Activated CD8-positive, alpha-beta T cell treated with anti-CD3 and anti-CD28 coated beads for 36 hours (primary cell): ENCODE data around the gene PCSK5. TPM values are rescaled to one million over a fixed set of nuclear protein-coding genes. Genes with fewer than 3 reads are reported as not detected.

Experiments
- ATAC-seq: fragments of 200-7000 bp; cut with Tn5 transposase; one replicate; pipeline ENCODE4 v1.10.0; 2021; ENCODE audit warnings: mild to moderate bottlenecking, moderate library complexity
- CTCF ChIA-PET: fragments of 350-600 bp; sonication (Branson Sonifier 250); formaldehyde crosslinking; loops from one replicate; lab custom pipeline; 2021; ENCODE audit warnings: antibody characterized with exemption; lab: Charles Lee
- POLR2A ChIA-PET: fragments of 350-600 bp; sonication (Branson Sonifier 250); formaldehyde crosslinking; loops from one replicate; lab custom pipeline; 2021; ENCODE audit warnings: antibody characterized with exemption; lab: Charles Lee
- DNase-seq: peaks from one replicate; pipeline ENCODE4 v3.0.0-alpha.2; 2020
- H3K27ac Mint-ChIP-seq: one replicate; pipeline ENCODE4 v1.8.0; 2021; ENCODE audit warnings: mild to moderate bottlenecking, mixed read lengths
- H3K27me3 Mint-ChIP-seq: one replicate; pipeline ENCODE4 v1.8.0; 2021; ENCODE audit warnings: mixed read lengths
- H3K36me3 Mint-ChIP-seq: one replicate; pipeline ENCODE4 v1.8.0; 2021; ENCODE audit warnings: low read depth, mixed read lengths
- H3K4me1 Mint-ChIP-seq: one replicate; pipeline ENCODE4 v1.8.0; 2021; ENCODE audit warnings: low read depth, mixed read lengths
- H3K4me3 Mint-ChIP-seq: one replicate; pipeline ENCODE4 v1.8.0; 2021; ENCODE audit warnings: mild to moderate bottlenecking, moderate library complexity, mixed read lengths
- H3K9me3 Mint-ChIP-seq: one replicate; pipeline ENCODE4 v1.8.0; 2021; ENCODE audit warnings: mixed read lengths
- intact Hi-C: fragments of 100-400 bp; cut with micrococcal nuclease; formaldehyde crosslinking; loops from one replicate; pipeline ENCODE4 v1.10.0; 2022
- total RNA-seq, 2 experiments: library from RNA; stranded (reverse); gene quantifications; one replicate each; pipeline ENCODE4 v1.2.3, GENCODE V29; 2021
- TF ChIP-seq, protein P1 (sequence below): fragments of 200-600 bp; IDR thresholded peaks from one replicate; pipeline ENCODE4 v1.8.0; 2022; ENCODE audit warnings: antibody characterized with exemption, mild to moderate bottlenecking

Gene PCSK5
- total RNA-seq, 2 experiments from 2014 or later = 4.7 to 5.2 TPM

DNA sequence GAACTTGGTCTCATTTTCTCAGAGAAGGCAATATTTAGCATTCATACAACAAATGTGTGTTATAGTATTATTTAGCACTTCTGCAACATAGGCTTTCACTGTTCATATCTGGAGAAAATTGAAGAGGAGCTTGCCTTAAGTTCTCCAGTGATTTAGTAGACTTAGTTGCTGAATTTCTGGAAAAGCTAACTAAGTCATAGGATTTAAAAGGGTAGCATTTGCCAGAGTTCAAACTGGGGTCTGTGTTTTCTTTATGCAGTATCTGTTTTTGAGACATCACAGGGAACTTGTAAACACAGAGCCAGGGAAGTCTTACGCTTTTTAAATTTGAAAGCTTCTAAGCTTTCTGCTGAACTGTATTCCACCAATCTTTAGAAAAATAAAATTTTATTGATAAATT, 8.7 kb upstream of the PCSK5 start:
- H3K9me3 Mint-ChIP-seq = no peaks in the 10 kb centered on the region
- DNase-seq (no peak), ATAC-seq (no peak)
- CTCF ChIA-PET = no interaction called here
- no peak overlapping the region for H3K4me3 Mint-ChIP-seq
- no peaks in the 10 kb centered on the region for H3K36me3 Mint-ChIP-seq
- intact Hi-C loops = no loop called here
- TF ChIP-seq, protein P1, sequence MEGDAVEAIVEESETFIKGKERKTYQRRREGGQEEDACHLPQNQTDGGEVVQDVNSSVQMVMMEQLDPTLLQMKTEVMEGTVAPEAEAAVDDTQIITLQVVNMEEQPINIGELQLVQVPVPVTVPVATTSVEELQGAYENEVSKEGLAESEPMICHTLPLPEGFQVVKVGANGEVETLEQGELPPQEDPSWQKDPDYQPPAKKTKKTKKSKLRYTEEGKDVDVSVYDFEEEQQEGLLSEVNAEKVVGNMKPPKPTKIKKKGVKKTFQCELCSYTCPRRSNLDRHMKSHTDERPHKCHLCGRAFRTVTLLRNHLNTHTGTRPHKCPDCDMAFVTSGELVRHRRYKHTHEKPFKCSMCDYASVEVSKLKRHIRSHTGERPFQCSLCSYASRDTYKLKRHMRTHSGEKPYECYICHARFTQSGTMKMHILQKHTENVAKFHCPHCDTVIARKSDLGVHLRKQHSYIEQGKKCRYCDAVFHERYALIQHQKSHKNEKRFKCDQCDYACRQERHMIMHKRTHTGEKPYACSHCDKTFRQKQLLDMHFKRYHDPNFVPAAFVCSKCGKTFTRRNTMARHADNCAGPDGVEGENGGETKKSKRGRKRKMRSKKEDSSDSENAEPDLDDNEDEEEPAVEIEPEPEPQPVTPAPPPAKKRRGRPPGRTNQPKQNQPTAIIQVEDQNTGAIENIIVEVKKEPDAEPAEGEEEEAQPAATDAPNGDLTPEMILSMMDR = no peak
- H3K27ac Mint-ChIP-seq = no peak overlapping the region
- no peaks in the 10 kb centered on the region for H3K27me3 Mint-ChIP-seq
- peaks cover 3% of the 10 kb centered on the region for H3K4me1 Mint-ChIP-seq
- POLR2A ChIA-PET = no interaction called here

DNA sequence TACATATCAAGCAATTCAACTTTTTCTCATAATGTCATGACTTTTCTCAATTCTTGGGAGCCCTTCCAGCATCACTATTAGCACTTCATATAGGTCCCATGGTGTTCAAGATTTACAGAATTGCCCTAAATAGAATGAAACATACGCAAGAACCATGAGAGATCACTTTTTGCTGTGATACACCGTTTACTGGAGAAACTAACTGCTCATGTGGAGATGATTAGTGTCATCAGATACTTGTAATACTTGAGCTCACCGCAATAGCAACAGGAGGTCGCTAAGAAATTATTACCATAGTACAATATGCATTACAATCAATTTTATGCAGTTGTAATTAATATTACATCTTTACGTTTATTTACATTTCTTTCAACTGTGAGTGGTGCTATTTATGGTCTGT, 4.8 kb upstream of the PCSK5 start:
- DNase-seq (no peak), ATAC-seq (no peak)
- intact Hi-C loops = no loop called here
- H3K9me3 Mint-ChIP-seq = no peaks in the 10 kb centered on the region
- TF ChIP-seq, protein P1 = no peak
- no peak overlapping the region for H3K27ac Mint-ChIP-seq
- H3K4me3 Mint-ChIP-seq = no peak overlapping the region
- no peaks in the 10 kb centered on the region for H3K36me3 Mint-ChIP-seq
- peaks cover 16% of the 10 kb centered on the region for H3K4me1 Mint-ChIP-seq
- H3K27me3 Mint-ChIP-seq = no peaks in the 10 kb centered on the region
- POLR2A ChIA-PET = no interaction called here
- CTCF ChIA-PET = interaction anchor here (0.8 kb wide), 1 partner anchor 19 kb away, joined by 3 read pairs; no protein-coding TSS in a partner anchor

DNA sequence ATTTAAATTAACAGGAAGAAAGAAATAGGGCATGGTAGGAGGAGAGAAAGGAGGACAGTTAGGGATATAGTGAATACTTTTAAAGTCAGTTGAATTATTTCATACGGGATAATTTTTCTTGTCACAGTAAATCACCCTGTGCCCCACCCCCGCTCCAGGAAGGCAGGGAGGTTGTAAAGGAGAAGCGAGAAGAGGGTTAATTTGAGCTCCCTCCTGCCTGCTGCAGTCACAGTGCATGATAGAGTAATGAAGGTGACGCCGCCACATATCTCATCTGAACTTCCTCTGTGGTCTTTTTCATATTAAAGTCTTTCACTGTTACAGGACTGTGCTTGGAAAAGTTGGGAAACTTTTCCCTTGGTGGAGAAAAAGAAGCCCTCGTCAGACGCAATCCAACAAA, 896 bp upstream of the PCSK5 start:
- no peaks in the 10 kb centered on the region for H3K9me3 Mint-ChIP-seq
- DNase-seq (peak; percentile 33), ATAC-seq (no peak)
- ChIA-PET POLR2A (interaction anchor here (0.7 to 1.8 kb wide), 3 partner anchors 104 to 402 kb away, joined by 3 to 5 read pairs (median 3); no protein-coding TSS in a partner anchor), CTCF (interaction anchor here (0.9 to 1.2 kb wide), 2 partner anchors 12 to 38 kb away, joined by 3 to 4 read pairs; no protein-coding TSS in a partner anchor)
- peak overlapping the region; percentile 75 for H3K27ac Mint-ChIP-seq
- peaks cover 34% of the 10 kb centered on the region for H3K4me1 Mint-ChIP-seq
- TF ChIP-seq, protein P1 = no peak
- no peaks in the 10 kb centered on the region for H3K36me3 Mint-ChIP-seq
- peak overlapping the region; percentile 95 for H3K4me3 Mint-ChIP-seq
- H3K27me3 Mint-ChIP-seq = no peaks in the 10 kb centered on the region
- intact Hi-C loops = no loop called here

DNA sequence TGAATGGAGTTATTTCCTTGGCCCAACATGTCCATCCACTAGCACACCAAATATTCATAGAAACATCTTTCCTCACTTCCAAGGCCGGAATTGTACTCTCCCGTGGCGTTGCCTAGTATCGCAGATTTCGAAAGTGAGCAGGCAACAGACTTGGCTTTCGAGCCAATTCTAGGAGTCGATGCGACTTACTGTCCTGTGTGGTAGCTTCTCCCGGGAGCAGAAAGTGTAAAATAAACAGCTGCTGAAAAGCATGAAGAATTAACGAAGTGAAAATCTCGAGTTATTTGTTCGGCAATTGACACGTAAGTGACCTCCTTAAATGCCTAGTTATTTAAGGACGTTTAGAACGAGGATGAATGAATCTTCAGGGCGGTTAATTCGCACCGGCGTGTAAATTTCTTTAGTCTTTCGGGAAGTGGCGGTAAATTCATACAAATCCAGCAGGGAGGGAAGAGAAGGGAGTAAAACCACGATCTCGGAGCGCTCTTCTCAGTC, 449 bp upstream of the PCSK5 start:
- Mint-ChIP-seq H3K9me3 (no peaks in the 10 kb centered on the region), H3K36me3 (no peaks in the 10 kb centered on the region), H3K4me1 (peaks cover 36% of the 10 kb centered on the region), H3K4me3 (peak overlapping the region; percentile 95), H3K27ac (peak overlapping the region; percentile 75), H3K27me3 (no peaks in the 10 kb centered on the region)
- CTCF ChIA-PET = interaction anchor here (0.6 to 1.2 kb wide), 4 partner anchors 12 to 482 kb away, joined by 3 to 4 read pairs (median 4); no protein-coding TSS in a partner anchor
- POLR2A ChIA-PET = interaction anchor here (0.7 to 1.8 kb wide), 4 partner anchors 103 to 1114 kb away, joined by 3 to 5 read pairs (median 3); no protein-coding TSS in a partner anchor
- DNase-seq (peak; percentile 7), ATAC-seq (peak; percentile 1)
- intact Hi-C loops = loop anchor here (5.0 kb wide), 1 partner anchor 132 kb away; no protein-coding TSS in a partner anchor
- TF ChIP-seq, protein P1 = no peak

DNA sequence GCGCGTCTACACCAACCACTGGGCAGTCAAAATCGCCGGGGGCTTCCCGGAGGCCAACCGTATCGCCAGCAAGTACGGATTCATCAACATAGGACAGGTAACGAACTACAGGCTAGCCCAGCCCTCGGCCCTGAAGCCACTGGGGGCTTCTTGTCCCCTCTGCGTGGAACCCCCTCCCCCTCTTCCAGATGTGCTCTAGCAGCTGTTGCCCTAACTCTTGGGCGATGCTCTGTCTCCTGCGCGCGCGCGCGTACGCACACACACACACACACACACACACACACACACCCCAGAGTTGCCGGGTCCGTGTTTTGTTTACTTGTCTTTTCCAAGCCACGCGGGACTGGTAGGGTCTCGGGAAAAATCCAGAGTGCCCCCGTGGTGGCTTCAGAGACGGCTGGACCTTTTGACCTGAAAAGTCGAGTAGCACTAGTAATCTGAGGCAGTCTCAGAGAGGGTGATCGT, 836 bp downstream of the PCSK5 start:
- peak; percentile 65 for DNase-seq
- intact Hi-C loops = loop anchor here (5.0 kb wide), 1 partner anchor 131 kb away; no protein-coding TSS in a partner anchor
- Mint-ChIP-seq H3K27me3 (no peaks in the 10 kb centered on the region), H3K4me3 (peak overlapping the region; percentile 95), H3K9me3 (no peaks in the 10 kb centered on the region), H3K27ac (peak overlapping the region; percentile 54), H3K4me1 (peaks cover 43% of the 10 kb centered on the region), H3K36me3 (no peaks in the 10 kb centered on the region)
- peak; percentile 28 for ATAC-seq
- CTCF ChIA-PET = no interaction called here
- POLR2A ChIA-PET = interaction anchor here (0.7 to 1.8 kb wide), 5 partner anchors 25 to 132 kb away, joined by 3 to 5 read pairs (median 3); no protein-coding TSS in a partner anchor
- TF ChIP-seq, protein P1 = no peak
